Thyroid gland (tissue), 4 donors: ENCODE data around the gene SNRNP27. TPM values are rescaled to one million over a fixed set of nuclear protein-coding genes. Genes with fewer than 3 reads are reported as not detected.

ENCODE experiments used
- DNase-seq, 2 donors: peaks; one replicate each; pipeline ENCODE4 v3.0.0-alpha.2; 2019
- H3K27ac ChIP-seq, 3 donors: fragments of 200-600 bp; sonication (generic); 1 replicate in 2 of 3; 2 replicates in 1 of 3; pipeline ENCODE4 v1.5.1; 2016 to 2019; ENCODE audit warnings: mild to moderate bottlenecking in 1 of 3, moderate library complexity in 1 of 3
- H3K27me3 ChIP-seq: fragments of 200-600 bp; sonication (generic); one replicate; pipeline ENCODE4 v1.5.1; 2019
- H3K36me3 ChIP-seq, 2 donors: fragments of 200-600 bp; sonication (generic); one replicate each; pipeline ENCODE4 v1.5.1; 2016 to 2019
- H3K4me1 ChIP-seq, 2 donors: fragments of 200-600 bp; sonication (generic); one replicate each; pipeline ENCODE4 v1.5.1; 2017 to 2019
- H3K4me3 ChIP-seq, 3 donors: fragments of 200-600 bp; sonication (generic); replicated peaks in 1 of 3; 1 replicate in 2 of 3; 2 replicates in 1 of 3; pipeline ENCODE4 v1.5.1; 2016; ENCODE audit warnings: mild to moderate bottlenecking in 1 of 3
- H3K9me3 ChIP-seq: fragments of 200-600 bp; sonication (generic); one replicate; pipeline ENCODE4 v1.5.1; 2017
- POLR2A ChIP-seq, 2 donors: fragments of 450-650 bp; IDR thresholded peaks; one replicate each; pipeline ENCODE4 v1.6.1; 2017; ENCODE audit warnings: antibody characterized with exemption in 2 of 2, mild to moderate bottlenecking in 2 of 2, moderate library complexity in 1 of 2
- WGBS, 2 donors: methylation state at CpG; one replicate each; pipeline ENCODE4 v1.1.5; 2017; 5-methylcytosine and 5-hydroxymethylcytosine counted together
- intact Hi-C: fragments of 100-400 bp; cut with DNase I; formaldehyde crosslinking; loops from one replicate; pipeline ENCODE4 v1.15.1; 2023
- total RNA-seq, 4 donors: library from RNA; depleted of rRNA; stranded (reverse); fragments of >200 nt; gene quantifications; one replicate each; pipeline ENCODE4 v1.2.3, GENCODE V29; 2016
- TF ChIP-seq, protein P1 (sequence below), 6 experiments: fragments of 200-600 bp in 3 of 6; fragments of 450-650 bp in 3 of 6; sonication (generic) in 3 of 6; IDR thresholded peaks; one replicate each; pipeline ENCODE4 v1.5.1; 2016 to 2019; ENCODE audit warnings: antibody characterized with exemption in 6 of 6, mild to moderate bottlenecking in 2 of 6, inconsistent platforms in 1 of 6, moderate library complexity in 1 of 6

Gene SNRNP27
- total RNA-seq, 4 donors from 2014 or later = 47.5 to 111 (median 66.3) TPM

- no peak for DNase-seq
- H3K9me3 ChIP-seq = no peaks in the 10 kb centered on the region
- peaks cover 5 to 13% of the 10 kb centered on the region in 2 donors for H3K36me3 ChIP-seq
- 75 to 78% methylated on average over 3 of the region's 3 CpGs for WGBS, 2 donors
- peaks cover 7 to 16% of the 10 kb centered on the region in 2 donors for H3K4me1 ChIP-seq
- no peaks in the 10 kb centered on the region for H3K27me3 ChIP-seq
- intact Hi-C loops = loop anchor here (5.0 kb wide), 1 partner anchor 229 kb away; no protein-coding TSS in a partner anchor
- H3K27ac ChIP-seq = peak overlapping the region in 1 of 3 donors; percentile 8
- no peak overlapping the region for H3K4me3 ChIP-seq
- no peak for TF ChIP-seq POLR2A (IDR thresholded peaks at IDR 0.05)
- TF ChIP-seq, protein P1, sequence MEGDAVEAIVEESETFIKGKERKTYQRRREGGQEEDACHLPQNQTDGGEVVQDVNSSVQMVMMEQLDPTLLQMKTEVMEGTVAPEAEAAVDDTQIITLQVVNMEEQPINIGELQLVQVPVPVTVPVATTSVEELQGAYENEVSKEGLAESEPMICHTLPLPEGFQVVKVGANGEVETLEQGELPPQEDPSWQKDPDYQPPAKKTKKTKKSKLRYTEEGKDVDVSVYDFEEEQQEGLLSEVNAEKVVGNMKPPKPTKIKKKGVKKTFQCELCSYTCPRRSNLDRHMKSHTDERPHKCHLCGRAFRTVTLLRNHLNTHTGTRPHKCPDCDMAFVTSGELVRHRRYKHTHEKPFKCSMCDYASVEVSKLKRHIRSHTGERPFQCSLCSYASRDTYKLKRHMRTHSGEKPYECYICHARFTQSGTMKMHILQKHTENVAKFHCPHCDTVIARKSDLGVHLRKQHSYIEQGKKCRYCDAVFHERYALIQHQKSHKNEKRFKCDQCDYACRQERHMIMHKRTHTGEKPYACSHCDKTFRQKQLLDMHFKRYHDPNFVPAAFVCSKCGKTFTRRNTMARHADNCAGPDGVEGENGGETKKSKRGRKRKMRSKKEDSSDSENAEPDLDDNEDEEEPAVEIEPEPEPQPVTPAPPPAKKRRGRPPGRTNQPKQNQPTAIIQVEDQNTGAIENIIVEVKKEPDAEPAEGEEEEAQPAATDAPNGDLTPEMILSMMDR (IDR thresholded peaks at IDR 0.05) = no peak
These were observed 24.1 kb downstream of the SNRNP27 start for GRCh38 chr2:69917852-69918251.

- Histone ChIP-seq H3K4me1 (peaks cover 7 to 15% of the 10 kb centered on the region in 2 donors), H3K4me3 (no peak overlapping the region), H3K27ac (peak overlapping the region in 1 of 3 donors; percentile 8), H3K36me3 (peaks cover 8 to 13% of the 10 kb centered on the region in 2 donors), H3K9me3 (no peaks in the 10 kb centered on the region), H3K27me3 (no peaks in the 10 kb centered on the region)
- intact Hi-C loops = loop anchor here (5.0 kb wide), 1 partner anchor 229 kb away; no protein-coding TSS in a partner anchor
- no peak for DNase-seq
- TF ChIP-seq POLR2A (IDR thresholded peaks at IDR 0.05) = no peak
- TF ChIP-seq, protein P1 (IDR thresholded peaks at IDR 0.05) = no peak
- 63 to 89% methylated on average over 3 of the region's 3 CpGs for WGBS, 2 donors
These were observed 24.6 kb downstream of the SNRNP27 start for GRCh38 chr2:69918401-69918800.

DNA sequence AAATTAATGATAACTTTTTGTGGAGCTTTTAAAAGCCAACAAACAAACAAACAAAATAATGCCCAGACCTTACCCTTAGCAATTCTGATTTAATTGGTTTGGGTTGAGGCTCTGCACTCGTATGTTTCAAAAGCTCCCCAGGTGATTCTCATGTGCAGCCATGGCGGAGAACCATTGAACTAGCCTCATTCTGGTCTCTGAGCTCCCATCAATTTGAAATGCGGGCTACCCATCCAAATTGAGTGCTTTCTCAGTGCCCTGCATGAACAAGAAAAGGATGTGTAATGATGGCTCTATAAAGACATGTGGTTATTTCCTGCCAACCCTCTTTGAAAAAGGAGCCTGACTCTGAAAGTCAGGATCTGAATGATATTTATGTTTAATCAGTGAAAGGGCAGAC lies 29.4 kb downstream of the SNRNP27 start:
- Histone ChIP-seq H3K4me3 (no peak overlapping the region), H3K4me1 (no peaks in the 10 kb centered on the region), H3K27me3 (no peaks in the 10 kb centered on the region), H3K27ac (no peak overlapping the region), H3K9me3 (no peaks in the 10 kb centered on the region), H3K36me3 (peaks cover 12 to 13% of the 10 kb centered on the region in 2 donors)
- intact Hi-C loops = no loop called here
- DNase-seq = no peak
- no peak for TF ChIP-seq POLR2A (IDR thresholded peaks at IDR 0.05)
- TF ChIP-seq, protein P1 (IDR thresholded peaks at IDR 0.05) = no peak
- 95 to 97% methylated on average over 3 of the region's 3 CpGs for WGBS, 2 donors

DNA sequence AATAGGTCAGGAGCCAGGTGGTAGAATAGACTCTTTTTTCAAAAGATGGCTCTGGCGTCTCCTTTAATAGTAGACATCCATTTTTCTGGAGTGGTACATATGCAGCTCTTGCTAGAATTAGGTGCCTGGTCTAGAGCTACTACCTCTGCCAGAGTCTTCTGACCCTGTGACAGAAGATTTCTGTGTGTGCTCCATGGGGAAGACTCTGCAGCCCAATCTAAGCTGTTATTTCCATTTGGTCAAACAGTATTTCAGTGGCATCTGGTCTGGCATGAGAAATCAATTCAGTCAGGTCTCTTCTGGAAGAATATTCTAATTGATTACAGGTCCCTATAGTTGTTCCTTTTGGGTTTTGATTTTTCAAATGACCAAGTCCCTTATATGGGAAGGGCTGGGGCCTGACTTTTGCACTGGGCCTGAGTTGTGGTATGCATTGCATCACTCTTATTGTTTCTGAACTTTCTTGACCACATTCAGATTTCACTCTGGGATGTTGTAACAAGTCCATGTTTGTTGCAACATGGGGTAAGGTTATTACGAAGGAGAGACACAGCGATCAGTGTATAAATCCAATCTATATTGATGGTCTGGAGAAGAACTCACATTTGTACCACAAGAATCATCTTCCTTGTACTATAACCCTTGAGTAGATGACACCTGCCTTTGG lies 33.2 kb downstream of the SNRNP27 start:
- no peak for DNase-seq
- 62 to 85% methylated on average over 3 of the region's 3 CpGs for WGBS, 2 donors

More for the DNA sequence above, 33.2 kb downstream of the SNRNP27 start:
- no peaks in the 10 kb centered on the region for H3K27me3 ChIP-seq
- H3K9me3 ChIP-seq = no peaks in the 10 kb centered on the region
- intact Hi-C loops = no loop called here
- peaks cover 9 to 12% of the 10 kb centered on the region in 2 donors for H3K36me3 ChIP-seq
- H3K27ac ChIP-seq = no peak overlapping the region
- H3K4me3 ChIP-seq = no peak overlapping the region
- TF ChIP-seq, protein P1 (IDR thresholded peaks at IDR 0.05) = no peak
- no peak for TF ChIP-seq POLR2A (IDR thresholded peaks at IDR 0.05)
- H3K4me1 ChIP-seq = no peaks in the 10 kb centered on the region
